Panc1 (cell line): ENCODE measurements around the gene HAX1. TPM values are rescaled to one million over a fixed set of nuclear protein-coding genes. Genes with fewer than 3 reads are reported as not detected.

Experiments
- ATAC-seq: fragments of 200-7000 bp; cut with Tn5 transposase; 2 replicates; pipeline ENCODE4 v1.9.1; 2020; ENCODE audit warnings: mild to moderate bottlenecking, moderate library complexity
- BruUV-seq: library from RNA; stranded (reverse); fragments of 400-500 nt; replicated peaks from 2 replicates; lab custom pipeline; 2021; lab: Mats Ljungman, UMichigan
- CTCF ChIA-PET: fragments of 300-600 bp; sonication (Branson Sonifier 250); formaldehyde crosslinking; loops from one replicate; lab custom pipeline; 2022; ENCODE audit warnings: antibody characterized with exemption; lab: Charles Lee
- POLR2A ChIA-PET: fragments of 300-600 bp; sonication (Branson Sonifier 250); formaldehyde crosslinking; loops from one replicate; lab custom pipeline; 2022; ENCODE audit warnings: antibody characterized with exemption; lab: Charles Lee
- DNase-seq: peaks from one replicate; pipeline ENCODE4 v3.0.0-alpha.2; 2010; ENCODE audit warnings: low read depth, low spot score
- H3K27ac ChIP-seq: 2 replicates; pipeline ENCODE4 v1.5.1; 2011; ENCODE audit warnings: mild to moderate bottlenecking, low read length, inconsistent platforms
- H3K27me3 ChIP-seq: fragments of 200-500 bp; sonication (Bioruptor generic); 2 replicates; pipeline ENCODE4 v1.6.0; 2014; ENCODE audit warnings: low read length, inconsistent platforms; ENCODE audit not compliant: control insufficient read depth, insufficient read depth
- H3K36me3 ChIP-seq: fragments of 200-500 bp; sonication (Bioruptor generic); 2 replicates; pipeline ENCODE4 v1.5.1; 2014; ENCODE audit warnings: inconsistent platforms, mild to moderate bottlenecking, low read length, moderate library complexity; ENCODE audit not compliant: control insufficient read depth, insufficient read depth
- H3K4me1 ChIP-seq: 2 replicates; pipeline ENCODE4 v1.5.1; 2011; ENCODE audit warnings: inconsistent platforms, mild to moderate bottlenecking, low read length, moderate library complexity; ENCODE audit not compliant: control insufficient read depth, insufficient read depth
- H3K4me3 ChIP-seq, 2 experiments: 2 replicates each; pipeline ENCODE4 v1.5.1; 2011 to 2012; ENCODE audit warnings: low read depth in 2 of 2, low read length in 2 of 2, mild to moderate bottlenecking in 2 of 2, inconsistent platforms in 1 of 2, moderate library complexity in 1 of 2
- H3K9me3 ChIP-seq: fragments of 200-500 bp; sonication (Bioruptor generic); 2 replicates; pipeline ENCODE4 v1.5.1; 2014; ENCODE audit warnings: low read depth, mild to moderate bottlenecking, inconsistent platforms, low read length, moderate library complexity; ENCODE audit not compliant: control insufficient read depth, insufficient read depth
- CTCF ChIP-seq: fragments of 450-650 bp; IDR thresholded peaks from 2 replicates; pipeline ENCODE4 v1.5.1; 2017; ENCODE audit warnings: mild to moderate bottlenecking
- POLR2AphosphoS5 ChIP-seq: IDR thresholded peaks from 2 replicates; pipeline ENCODE4 v1.6.1; 2012; ENCODE audit warnings: mild to moderate bottlenecking, low read depth, low read length, moderate library complexity
- REST ChIP-seq, 2 experiments: IDR thresholded peaks; 2 replicates each; pipeline ENCODE4 v1.6.1; 2011 to 2012; ENCODE audit warnings: low read depth in 2 of 2, control low read depth in 1 of 2, low read length in 1 of 2, mild to moderate bottlenecking in 1 of 2, moderate library complexity in 1 of 2; ENCODE audit not compliant: insufficient read depth in 1 of 2
- SIN3A ChIP-seq: IDR thresholded peaks from 2 replicates; pipeline ENCODE4 v1.6.1; 2012; ENCODE audit warnings: low read depth, mild to moderate bottlenecking, low read length, moderate library complexity, borderline replicate concordance; ENCODE audit not compliant: insufficient read depth
- TCF7L2 ChIP-seq: IDR thresholded peaks from 2 replicates; pipeline ENCODE4 v1.6.1; 2011; ENCODE audit warnings: mild to moderate bottlenecking, low read depth, low read length, inconsistent platforms
- in situ Hi-C: cut with HindIII; loops from 2 replicates; pipeline ENCODE4 v1.10.0; 2016; ENCODE audit warnings: low sequenced_read_pairs, low pct_unique_long_range_greater_than_20kb
- intact Hi-C: fragments of 100-400 bp; cut with micrococcal nuclease; formaldehyde crosslinking; loops from one replicate; pipeline ENCODE4 v1.10.0; 2022; ENCODE audit not compliant: unreplicated experiment
- total RNA-seq: library from RNA; stranded (reverse); gene quantifications from one replicate; pipeline ENCODE4 v1.2.1, GENCODE V29; 2021; ENCODE audit not compliant: unreplicated experiment

HAX1 gene
- total RNA-seq, 1 experiment from 2014 or later, result 110 TPM

- H3K4me3 ChIP-seq, result no peak overlapping the region
- ATAC-seq, result no peak
- H3K9me3 ChIP-seq, result no peaks in the 10 kb centered on the region
- intact Hi-C loops (no loop called here), in situ Hi-C loops (no loop called here)
- no peaks in the 10 kb centered on the region for H3K27me3 ChIP-seq
- no TSS peak for BruUV-seq
- H3K4me1 ChIP-seq, result no peaks in the 10 kb centered on the region
- no peak overlapping the region for H3K27ac ChIP-seq
- DNase-seq, result no peak
- TF ChIP-seq REST (IDR thresholded peaks at IDR 0.05; ENCODE audit: insufficient read depth in 1 of 2, low read depth in 2 of 2, low read length in 1 of 2), result no peak
- TF ChIP-seq POLR2AphosphoS5, result no peak
- no peak for TF ChIP-seq SIN3A
- no peak for TF ChIP-seq TCF7L2
- no peak for TF ChIP-seq CTCF
- CTCF ChIA-PET, result no interaction called here
- POLR2A ChIA-PET, result interaction anchor here (0.6 kb wide), 1 partner anchor 33 kb away, joined by 13 read pairs; no protein-coding TSS in a partner anchor
- peaks cover 59% of the 10 kb centered on the region for H3K36me3 ChIP-seq
Observed at GRCh38 chr1:154237880-154238506, 34.4 kb upstream of the HAX1 start.

GRCh38 chr1:154239491-154239890 is 32.9 kb upstream of the HAX1 start:
- in situ Hi-C loops (no loop called here), intact Hi-C loops (no loop called here)
- TF ChIP-seq POLR2AphosphoS5 (no peak), REST (IDR thresholded peaks at IDR 0.05; ENCODE audit: insufficient read depth in 1 of 2, low read depth in 2 of 2, low read length in 1 of 2) (no peak), CTCF (no peak)
- no peak overlapping the region for H3K4me3 ChIP-seq
- H3K27ac ChIP-seq, result no peak overlapping the region
- no peak for ATAC-seq
- H3K36me3 ChIP-seq, result peaks cover 60% of the 10 kb centered on the region
- H3K9me3 ChIP-seq, result no peaks in the 10 kb centered on the region
- POLR2A ChIA-PET, result no interaction called here
- H3K4me1 ChIP-seq, result no peaks in the 10 kb centered on the region
- H3K27me3 ChIP-seq, result no peaks in the 10 kb centered on the region
- BruUV-seq, result no TSS peak
- DNase-seq, result no peak
- CTCF ChIA-PET, result interaction anchor here (0.9 kb wide), 1 partner anchor 240 kb away, joined by 4 read pairs; no protein-coding TSS in a partner anchor
